Measurements from ENCODE around the gene OR6B1.

OR6B1 gene

GRCh38 chr7:143980746-143981510 is 19.2 kb upstream of the OR6B1 start:
- TF ChIP-seq CTCF (IDR thresholded peaks at IDR 0.05) = no peak

DNA sequence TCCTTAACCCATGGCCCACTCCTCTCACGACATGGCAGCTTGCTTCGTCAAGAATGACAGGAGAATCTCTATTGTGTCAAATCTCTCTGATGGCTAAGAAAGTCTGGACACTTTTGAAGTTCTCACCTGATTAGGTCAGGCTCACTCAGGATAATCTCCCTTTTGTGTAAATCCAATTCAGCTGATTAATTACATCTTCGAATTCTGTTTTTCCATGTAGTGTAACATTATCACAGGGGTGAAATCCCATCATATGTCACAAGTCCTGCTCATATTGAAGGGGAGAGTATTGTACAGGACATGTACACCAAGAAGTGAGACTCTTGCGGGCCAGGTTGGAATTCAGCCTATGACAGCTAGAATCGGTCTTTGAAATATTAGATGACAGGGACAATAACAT is 16.2 kb upstream of the OR6B1 start:
- TF ChIP-seq CTCF (IDR thresholded peaks at IDR 0.05) = no peak

DNA sequence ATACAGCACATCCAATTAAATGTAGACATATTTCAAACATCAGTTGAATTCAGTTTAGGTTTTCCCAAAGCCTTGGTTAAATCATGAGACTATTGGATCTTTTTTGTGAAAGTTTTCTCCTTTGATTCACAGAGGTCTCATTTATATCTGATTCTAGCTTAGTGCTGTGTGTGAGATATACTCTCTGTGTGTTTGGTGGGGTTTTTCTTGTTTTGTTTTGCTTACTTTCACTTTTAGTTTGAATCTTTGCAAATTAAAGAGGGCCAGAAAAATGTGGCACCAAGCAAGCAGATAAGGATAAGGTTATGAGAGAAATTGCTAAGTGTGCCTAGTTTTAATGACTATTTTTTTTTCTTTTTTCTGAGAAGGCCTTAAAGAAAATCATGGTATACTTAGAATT is 12.6 kb upstream of the OR6B1 start:
- TF ChIP-seq CTCF (IDR thresholded peaks at IDR 0.05) = no peak

GRCh38 chr7:143988976-143989745 is 11.0 kb upstream of the OR6B1 start:
- no peak for TF ChIP-seq CTCF (IDR thresholded peaks at IDR 0.05)

GRCh38 chr7:143992670-143993069 is 7.5 kb upstream of the OR6B1 start:
- no peak for TF ChIP-seq CTCF (IDR thresholded peaks at IDR 0.05)

- TF ChIP-seq CTCF (IDR thresholded peaks at IDR 0.05) = no peak
These were observed 6.2 kb upstream of the OR6B1 start for GRCh38 chr7:143993924-143994323.

DNA sequence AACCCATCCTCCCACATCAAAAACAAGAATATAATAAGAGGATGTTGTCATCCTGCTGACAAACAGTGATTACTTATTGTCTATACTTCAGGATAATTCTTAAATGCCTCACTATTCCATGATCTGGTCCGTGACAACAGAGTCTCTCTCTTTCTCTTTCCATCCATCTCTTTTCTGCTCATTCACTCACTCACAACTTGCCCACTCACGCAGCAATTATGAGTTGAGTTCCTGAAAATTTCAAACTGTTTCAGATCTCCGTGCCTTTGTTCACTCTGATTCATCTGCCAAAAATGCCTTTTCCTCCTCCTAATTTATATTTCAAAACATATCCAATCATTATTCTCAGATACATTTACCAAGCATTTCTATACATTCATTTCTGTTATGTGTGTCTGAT is 1.4 kb downstream of the OR6B1 start:
- no peak for TF ChIP-seq CTCF (IDR thresholded peaks at IDR 0.05)
